ENCODE results near the gene TIGIT.

- no peak for TF ChIP-seq CTCF (IDR thresholded peaks at IDR 0.05)
- TF ChIP-seq POLR2A (IDR thresholded peaks at IDR 0.05), result no peak
These were observed 24.5 kb downstream of the TIGIT start for GRCh38 chr3:114318295-114318694.
